PFSK-1 (cell line): ENCODE results near the gene MYH15.

Source experiments
- POLR2AphosphoS5 ChIP-seq: IDR thresholded peaks from 2 replicates; pipeline ENCODE4 v1.6.1; 2012; ENCODE audit warnings: low read depth, mild to moderate bottlenecking, control low read depth, low read length, moderate library complexity
- SIN3A ChIP-seq: IDR thresholded peaks from 2 replicates; pipeline ENCODE4 v1.6.1; 2012; ENCODE audit warnings: mild to moderate bottlenecking, low read length, moderate library complexity, borderline replicate concordance; ENCODE audit not compliant: insufficient read depth
- TAF1 ChIP-seq: IDR thresholded peaks from 2 replicates; pipeline ENCODE4 v1.6.1; 2012; ENCODE audit warnings: low read length, control low read depth, borderline replicate concordance; ENCODE audit not compliant: insufficient read depth

DNA sequence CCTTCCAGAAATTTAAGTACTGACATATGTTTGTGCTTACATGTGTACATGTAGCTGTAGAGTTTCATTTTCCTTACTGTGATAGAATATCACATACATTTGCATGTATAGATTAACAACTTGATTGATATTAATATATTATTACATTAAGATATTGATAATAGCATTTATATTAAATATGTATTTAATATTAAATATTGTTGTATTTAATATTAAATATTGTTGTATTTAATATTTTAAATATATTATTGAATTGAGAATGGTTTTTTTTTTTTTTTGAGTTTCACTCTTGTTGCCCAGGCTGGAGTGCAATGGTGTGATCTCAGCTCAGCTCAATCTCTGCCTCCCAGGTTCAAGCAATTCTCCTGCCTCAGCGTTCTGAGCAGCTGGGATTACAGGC, 76.5 kb downstream of the MYH15 start:
- TF ChIP-seq TAF1 (no peak), SIN3A (no peak), POLR2AphosphoS5 (no peak)
